K562 (cell line): ENCODE measurements around the gene CYP11A1. TPM values are rescaled to one million over a fixed set of nuclear protein-coding genes. Genes with fewer than 3 reads are reported as not detected.

Source experiments
- ARID4B ChIP-seq: sonication (generic); formaldehyde crosslinking; IDR thresholded peaks from 2 replicates; pipeline ENCODE4 v1.8.0; 2022; ENCODE audit warnings: mild to moderate bottlenecking, missing genetic modification reagents
- ATF2 ChIP-seq: sonication (generic); formaldehyde crosslinking; IDR thresholded peaks from 2 replicates; pipeline ENCODE4 v1.8.1; 2022; ENCODE audit warnings: missing genetic modification reagents
- C11orf30 ChIP-seq: fragments of 450-650 bp; IDR thresholded peaks from 2 replicates; pipeline ENCODE4 v1.6.1; 2016; ENCODE audit warnings: low read depth, mild to moderate bottlenecking
- CBX2 ChIP-seq: fragments of 200-600 bp; sonication (generic); IDR thresholded peaks from one replicate; pipeline ENCODE4 v1.6.1; 2012; ENCODE audit warnings: mild to moderate bottlenecking, low read length, inconsistent platforms; ENCODE audit not compliant: insufficient read depth, poor library complexity, severe bottlenecking
- FOXA1 ChIP-seq: fragments of 450-650 bp; IDR thresholded peaks from 2 replicates; pipeline ENCODE4 v1.6.1; 2016; ENCODE audit warnings: mild to moderate bottlenecking, borderline replicate concordance
- HOXB6 ChIP-seq: fragments of 250-450 bp; sonication (Bioruptor Pico); IDR thresholded peaks from 2 replicates; pipeline ENCODE4 v1.5.1; 2022; ENCODE audit warnings: mild to moderate bottlenecking, borderline replicate concordance
- MCM5 ChIP-seq: fragments of 450-650 bp; IDR thresholded peaks from 2 replicates; pipeline ENCODE4 v1.6.1; 2016; ENCODE audit warnings: low read depth
- NFYB ChIP-seq: IDR thresholded peaks from 2 replicates; pipeline ENCODE4 v1.6.1; 2011; ENCODE audit warnings: mild to moderate bottlenecking, moderate library complexity; ENCODE audit not compliant: insufficient read length; ENCODE audit errors: extremely low read depth
- POLR2A ChIP-seq: fragments of 450-650 bp; conservative IDR thresholded peaks from 2 replicates; pipeline ENCODE4 v1.6.1; 2016
- RBM15 ChIP-seq: fragments of 200-400 bp; formaldehyde crosslinking; IDR thresholded peaks from 2 replicates; pipeline ENCODE4 v1.6.1; 2018; ENCODE audit warnings: mild to moderate bottlenecking, low read length, moderate library complexity; ENCODE audit not compliant: insufficient read depth
- RFX7 ChIP-seq: fragments of 250-450 bp; sonication (Bioruptor Pico); IDR thresholded peaks from 2 replicates; pipeline ENCODE4 v1.5.1; 2021; ENCODE audit warnings: mild to moderate bottlenecking
- TEAD4 ChIP-seq, 2 experiments: sonication (generic) in 1 of 2; formaldehyde crosslinking in 1 of 2; IDR thresholded peaks; 2 replicates each; pipeline versions ENCODE4 v1.6.1 to v1.8.0; 2012 to 2022; ENCODE audit warnings: borderline replicate concordance in 1 of 2, inconsistent platforms in 1 of 2, low read length in 1 of 2, mild to moderate bottlenecking in 1 of 2, missing genetic modification reagents in 1 of 2
- U2AF1 ChIP-seq: fragments of 200-400 bp; formaldehyde crosslinking; optimal IDR thresholded peaks from 2 replicates; pipeline ENCODE3; 2017; ENCODE audit warnings: mild to moderate bottlenecking, low read depth, low read length, moderate library complexity
- ZKSCAN1 ChIP-seq: fragments of 150-350 bp; IDR thresholded peaks from 2 replicates; pipeline ENCODE4 v1.6.1; 2016; ENCODE audit warnings: low read depth, low read length
- ZNF384 ChIP-seq: IDR thresholded peaks from 2 replicates; pipeline ENCODE4 v1.6.1; 2012; ENCODE audit warnings: low read depth, low read length, improper control_type of control experiment
- ZNF444 ChIP-seq: fragments of 250-450 bp; sonication (Bioruptor Pico); IDR thresholded peaks from 2 replicates; pipeline ENCODE4 v1.4.0; 2020; ENCODE audit warnings: mild to moderate bottlenecking, moderate library complexity
- ZNF584 ChIP-seq: fragments of 200-800 bp; sonication (Bioruptor generic); IDR thresholded peaks from 2 replicates; pipeline ENCODE4 v1.6.1; 2016; ENCODE audit warnings: low read depth, mild to moderate bottlenecking, missing genetic modification characterization, missing compliant biosample characterization
- ZSCAN32 ChIP-seq: fragments of 450-650 bp; formaldehyde crosslinking; IDR thresholded peaks from 2 replicates; pipeline ENCODE4 v1.4.0; 2020; ENCODE audit warnings: mild to moderate bottlenecking, moderate library complexity
- polyA plus RNA-seq, 8 experiments: library from polyadenylated mRNA; depleted of rRNA in 4 of 8; stranded (reverse) in 5 of 8; unstranded in 3 of 8; fragments of >200 nt; fragmentation: Nextera tagmentation in 2 of 8; fragmentation: Illumina TruSeq in 1 of 8; extraction: Ambion mirVana in 2 of 8; extraction: Trizol in 1 of 8; gene quantifications; 2 replicates each; pipeline versions ENCODE4 v1.2.1 to v1.2.3, GENCODE V29; 2011 to 2014; ENCODE audit warnings: inconsistent platforms in 1 of 8, missing spikeins in 1 of 8
- total RNA-seq, 7 experiments: library from RNA; depleted of rRNA in 6 of 7; stranded (reverse); fragments of >200 nt in 6 of 7; fragmentation: Illumina TruSeq in 2 of 7; extraction: Trizol in 2 of 7; gene quantifications; 2 replicates each; pipeline versions ENCODE4 v1.2.1 to v1.2.3, GENCODE V29; 2011 to 2021; ENCODE audit warnings: low replicate concordance in 1 of 7
- TF ChIP-seq, protein P1 (sequence below): sonication (generic); formaldehyde crosslinking; IDR thresholded peaks from 2 replicates; pipeline ENCODE4 v1.8.0; 2022; ENCODE audit warnings: mild to moderate bottlenecking, missing genetic modification reagents

The CYP11A1 gene
- total and polyA plus RNA-seq, 9 of the 15 experiments (the other 6 are each of a cell fraction or from before 2014, with no cell fraction given), result 0.06 to 0.24 (median 0.10) TPM; not detected in 4

DNA sequence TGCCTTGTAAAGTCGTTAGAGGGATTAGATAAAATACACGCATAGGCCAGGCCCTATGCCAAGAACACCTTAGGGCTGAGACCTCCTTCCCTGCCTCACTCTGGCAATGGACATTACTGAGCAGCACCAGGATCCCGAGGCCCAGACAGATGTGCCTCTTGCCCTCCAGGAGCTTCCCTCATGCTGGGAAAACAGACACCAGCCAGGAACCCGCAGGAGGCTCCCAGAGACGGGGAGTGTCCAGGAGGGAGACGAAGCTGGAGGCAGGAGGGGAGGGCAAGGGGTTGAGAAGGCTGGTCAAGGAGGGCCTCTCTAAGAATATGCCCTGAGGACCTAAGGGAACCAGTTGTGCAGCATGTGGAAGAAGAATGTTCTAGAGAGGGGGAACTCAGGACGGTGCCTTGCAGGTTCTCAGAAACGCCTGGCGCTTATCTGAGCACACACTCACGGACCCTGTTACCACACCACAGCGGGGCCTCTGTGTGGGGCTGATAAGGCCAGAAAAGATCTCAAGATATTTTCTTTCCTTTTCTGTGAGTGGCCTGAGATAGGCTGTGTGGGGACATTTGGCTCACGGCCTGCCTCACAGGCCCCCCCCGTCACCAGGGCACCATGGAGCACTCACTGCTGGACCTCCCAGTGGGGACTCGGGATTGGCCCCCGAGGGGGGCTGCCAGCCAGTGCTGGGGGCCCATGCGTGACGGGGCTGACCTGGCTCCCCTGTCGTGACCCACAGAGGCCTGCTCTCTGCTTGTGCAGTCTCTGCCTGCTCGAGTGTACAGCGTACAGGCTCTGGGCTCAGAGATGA, 22.0 kb upstream of the CYP11A1 start (continued):
- no peak for TF ChIP-seq ARID4B (CRISPR knock-in tag)
- no peak for TF ChIP-seq POLR2A
- TF ChIP-seq ZNF584, result peak; percentile 88
- TF ChIP-seq ATF2 (CRISPR knock-in tag), result no peak
- TF ChIP-seq CBX2, result no peak
- TF ChIP-seq NFYB, result no peak
- TF ChIP-seq TEAD4 (IDR thresholded peaks at IDR 0.05; ENCODE audit: low read length), result peak; percentile 99
- no peak for TF ChIP-seq TEAD4 (CRISPR knock-in tag; IDR thresholded peaks at IDR 0.05; ENCODE audit: borderline replicate concordance)
- TF ChIP-seq ZNF384, result no peak
- TF ChIP-seq ZKSCAN1, result peak; percentile 86
- TF ChIP-seq, protein P1, sequence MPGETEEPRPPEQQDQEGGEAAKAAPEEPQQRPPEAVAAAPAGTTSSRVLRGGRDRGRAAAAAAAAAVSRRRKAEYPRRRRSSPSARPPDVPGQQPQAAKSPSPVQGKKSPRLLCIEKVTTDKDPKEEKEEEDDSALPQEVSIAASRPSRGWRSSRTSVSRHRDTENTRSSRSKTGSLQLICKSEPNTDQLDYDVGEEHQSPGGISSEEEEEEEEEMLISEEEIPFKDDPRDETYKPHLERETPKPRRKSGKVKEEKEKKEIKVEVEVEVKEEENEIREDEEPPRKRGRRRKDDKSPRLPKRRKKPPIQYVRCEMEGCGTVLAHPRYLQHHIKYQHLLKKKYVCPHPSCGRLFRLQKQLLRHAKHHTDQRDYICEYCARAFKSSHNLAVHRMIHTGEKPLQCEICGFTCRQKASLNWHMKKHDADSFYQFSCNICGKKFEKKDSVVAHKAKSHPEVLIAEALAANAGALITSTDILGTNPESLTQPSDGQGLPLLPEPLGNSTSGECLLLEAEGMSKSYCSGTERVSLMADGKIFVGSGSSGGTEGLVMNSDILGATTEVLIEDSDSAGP, result no peak
- no peak for TF ChIP-seq MCM5
- no peak for TF ChIP-seq C11orf30
- TF ChIP-seq ZNF444 (CRISPR knock-in tag), result peak; percentile 42; the same call in 1 of the 2 replicates
- TF ChIP-seq HOXB6 (CRISPR knock-in tag), result 0 out of 2 replicates have a peak, but pooled peaks have one; percentile 27
- TF ChIP-seq FOXA1, result no peak
- no peak for TF ChIP-seq U2AF1
- no peak for TF ChIP-seq RBM15
- TF ChIP-seq RFX7 (CRISPR knock-in tag), result peak; percentile 39; the same call in 1 of the 2 replicates
- peak; percentile 47; the same call in 1 of the 2 replicates for TF ChIP-seq ZSCAN32 (CRISPR knock-in tag)
